Measurements from ENCODE around the gene EPHX1.
"Not testable (repeated sequence)": the region's sequence is repeated elsewhere in the genome, so short reads cannot be mapped to it uniquely, and the experiment has no call there.

EPHX1 gene

GRCh38 chr1:225880636-225881035, 70.7 kb downstream of the EPHX1 start:
- DNase-seq (ENCODE audit: low read depth in 1 of 2, low spot score in 1 of 2): no peak

DNA sequence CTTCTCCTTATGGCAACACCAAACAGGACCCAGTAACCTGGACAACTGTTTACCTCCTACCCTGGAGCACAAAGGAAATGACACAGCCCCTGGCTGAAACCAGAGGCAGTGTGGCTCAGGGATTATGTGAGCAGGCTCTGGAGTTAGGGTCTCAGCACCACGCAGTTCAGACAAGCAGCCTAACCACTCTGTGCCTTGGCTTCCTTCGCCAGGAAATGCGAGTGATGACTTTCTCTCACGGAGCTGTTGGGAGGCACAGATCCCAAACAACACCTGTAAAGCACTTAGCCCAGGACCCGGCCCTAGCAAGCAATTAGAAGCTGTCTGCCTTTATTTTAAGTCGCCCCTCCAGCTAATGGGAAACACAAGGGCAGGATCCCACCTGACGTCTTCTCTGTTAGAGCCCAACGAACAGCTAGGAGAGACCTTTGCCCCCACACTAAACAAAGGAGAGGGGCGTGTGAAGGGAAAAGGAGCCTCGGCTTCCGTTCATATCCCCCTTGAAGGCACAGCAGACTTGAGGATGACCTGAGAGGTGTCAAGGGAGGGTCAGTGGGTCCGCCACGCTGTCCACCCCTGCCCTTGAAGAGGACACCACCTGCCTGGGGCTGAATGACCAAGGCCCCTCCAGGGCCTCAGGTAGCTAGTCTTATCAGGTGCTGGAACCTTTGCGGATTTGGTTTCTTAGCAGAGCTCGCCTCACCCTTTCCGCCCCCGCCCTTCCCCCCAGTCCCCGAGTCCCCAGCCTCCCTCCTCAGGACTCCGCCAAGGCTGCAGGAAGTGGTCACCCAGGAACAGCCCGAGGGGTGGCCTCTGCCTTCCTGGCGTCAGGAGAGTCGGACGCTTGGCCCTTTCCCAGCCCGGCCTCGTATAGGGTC, 71.4 kb downstream of the EPHX1 start:
- DNase-seq (ENCODE audit: low read depth in 1 of 2, low spot score in 1 of 2): peak in 1 of 2 donors; percentile 41

GRCh38 chr1:225881959-225882693, 72.2 kb downstream of the EPHX1 start, which contains the start of gene TMEM63A:
Gene TMEM63A (minus strand): TSS chr1:225882380. CDS start chr1:225877580, 4,800 bp downstream.
- DNase-seq (ENCODE audit: low read depth in 1 of 2, low spot score in 1 of 2): peak; percentile 80 to 82

GRCh38 chr1:225882694-225883615, 73.0 kb downstream of the EPHX1 start:
- DNase-seq (ENCODE audit: low read depth in 1 of 2, low spot score in 1 of 2): no peak

DNA sequence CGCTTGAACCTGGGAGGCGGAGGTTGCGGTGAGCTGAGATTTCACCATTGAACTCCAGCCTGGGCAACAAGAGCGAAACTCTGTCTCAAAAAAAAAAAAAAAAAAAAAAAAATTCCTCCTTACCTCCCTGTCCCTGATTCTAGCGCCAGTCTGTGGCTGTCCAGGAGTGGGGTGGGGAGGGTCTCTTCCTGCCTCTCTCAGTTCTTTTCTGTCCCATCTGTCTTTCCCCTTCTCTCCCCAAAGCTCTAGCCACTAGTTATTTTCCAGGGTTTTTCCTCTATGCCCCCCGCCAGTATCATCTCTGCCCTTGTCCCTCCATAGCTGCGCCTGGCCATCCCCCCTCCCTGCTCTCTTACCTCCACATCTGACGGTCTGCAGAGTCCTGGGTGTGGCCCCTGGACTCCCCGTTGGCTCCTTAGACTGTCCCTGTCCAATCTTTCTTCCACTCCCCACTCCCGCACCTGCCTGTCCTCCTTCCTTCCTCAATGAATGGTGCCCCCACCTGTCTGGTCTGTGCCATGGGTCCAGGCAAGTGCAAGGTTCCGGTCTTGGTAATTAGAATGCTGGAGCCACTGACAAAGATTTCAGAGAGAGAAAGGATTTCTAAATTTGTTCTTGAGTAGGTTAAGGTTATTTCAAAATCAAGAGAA, 73.8 kb downstream of the EPHX1 start:
- no peak for DNase-seq (ENCODE audit: low read depth in 1 of 2, low spot score in 1 of 2)

GRCh38 chr1:225885336-225885735, 75.4 kb downstream of the EPHX1 start:
- no peak for DNase-seq (ENCODE audit: low read depth in 1 of 2, low spot score in 1 of 2)

- no peak for DNase-seq (ENCODE audit: low read depth in 1 of 2, low spot score in 1 of 2)
Observed at GRCh38 chr1:225886159-225887029, 76.5 kb downstream of the EPHX1 start.

DNA sequence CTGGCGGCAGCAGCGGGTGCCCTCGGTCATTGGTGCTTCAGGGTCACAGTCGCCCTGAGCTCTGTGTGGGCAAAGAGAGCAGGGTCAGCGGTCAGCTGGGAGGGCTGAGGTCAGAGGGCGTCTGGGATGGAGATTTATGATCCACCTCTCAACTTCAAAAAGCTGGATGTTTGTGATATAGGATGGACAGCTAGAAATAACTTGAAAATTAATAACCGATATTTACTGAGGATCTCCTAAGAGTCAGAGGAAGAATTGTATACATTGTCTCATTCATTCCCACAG, 77.0 kb downstream of the EPHX1 start:
- DNase-seq (ENCODE audit: low read depth in 1 of 2, low spot score in 1 of 2): no peak

GRCh38 chr1:225887554-225888288, 77.8 kb downstream of the EPHX1 start:
- not testable (repeated sequence) for DNase-seq (ENCODE audit: low read depth in 1 of 2, low spot score in 1 of 2)

- no peak for DNase-seq (ENCODE audit: low read depth in 1 of 2, low spot score in 1 of 2)
Observed at GRCh38 chr1:225888289-225888897, 78.5 kb downstream of the EPHX1 start.

GRCh38 chr1:225888898-225889601, 79.1 kb downstream of the EPHX1 start, which contains the start of gene LEFTY1:
Gene LEFTY1 (minus strand): TSS chr1:225889146. CDS start chr1:225889066, 80 bp downstream.
- DNase-seq (ENCODE audit: low read depth in 1 of 2, low spot score in 1 of 2): no peak

DNA sequence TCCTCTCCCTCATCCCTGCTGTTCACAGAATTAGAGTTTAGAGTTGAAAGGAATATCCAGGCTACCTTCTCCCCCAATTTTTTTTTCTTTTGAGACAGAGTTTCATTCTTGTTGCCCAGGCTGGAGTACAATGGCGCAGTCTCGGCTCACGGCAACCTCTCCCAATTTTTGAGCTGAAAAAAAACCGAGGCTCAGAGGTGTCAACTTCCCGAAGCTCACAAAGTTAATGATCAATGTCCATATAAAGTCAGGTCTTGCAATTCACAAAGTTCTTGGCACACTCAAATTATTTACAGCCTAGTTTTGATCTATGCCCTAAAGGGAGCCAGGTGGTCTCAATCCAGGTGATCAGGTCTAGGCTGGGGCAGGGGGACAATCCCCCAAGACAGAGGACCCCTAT, 79.8 kb downstream of the EPHX1 start:
- DNase-seq (ENCODE audit: low read depth in 1 of 2, low spot score in 1 of 2): no peak

DNA sequence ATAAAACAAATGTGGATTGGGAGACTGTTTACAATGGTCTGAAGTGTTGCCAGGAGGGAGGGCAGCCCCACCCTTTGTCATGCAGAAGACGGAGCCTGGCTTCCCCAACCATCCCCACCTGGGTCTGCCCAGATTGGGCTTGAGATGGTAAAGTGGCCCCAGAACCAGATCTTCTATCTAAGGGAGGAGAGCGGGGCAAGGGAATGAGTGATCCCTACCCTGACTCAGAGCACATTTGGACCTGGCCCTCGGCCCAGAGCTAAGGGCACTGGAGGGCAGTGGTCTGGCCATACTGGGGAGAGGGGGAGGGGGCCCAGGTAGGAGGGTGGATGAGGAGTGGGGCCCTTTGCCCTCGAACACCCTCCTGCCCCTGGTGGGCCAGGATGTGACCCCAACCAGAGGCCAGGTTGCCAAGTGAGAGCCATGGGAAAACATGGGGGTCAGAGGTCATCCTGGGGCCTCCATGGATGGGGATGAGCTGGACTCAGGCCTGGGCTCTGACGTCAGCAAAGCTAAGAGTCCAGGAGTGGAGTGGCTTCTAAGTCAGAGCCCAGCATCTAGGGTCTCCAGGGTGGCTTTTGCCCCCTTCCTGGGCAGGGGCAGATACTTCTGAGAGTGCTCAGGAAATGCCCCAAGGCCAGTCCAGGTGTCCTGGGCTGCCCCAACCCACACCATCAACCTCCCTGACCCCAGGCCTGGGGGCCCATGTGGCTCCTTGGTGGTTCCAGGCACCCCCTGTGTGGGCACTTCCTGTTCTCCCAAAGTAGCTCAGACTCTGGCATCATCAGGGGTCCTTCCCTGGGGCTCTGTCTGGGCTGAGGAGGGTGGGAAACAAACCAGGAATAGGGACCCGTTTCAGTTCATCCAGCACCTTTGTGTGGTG, 80.7 kb downstream of the EPHX1 start:
- DNase-seq (ENCODE audit: low read depth in 1 of 2, low spot score in 1 of 2): no peak

- no peak for DNase-seq (ENCODE audit: low read depth in 1 of 2, low spot score in 1 of 2)
Observed at GRCh38 chr1:225891229-225891972, 81.5 kb downstream of the EPHX1 start.

- no peak for DNase-seq (ENCODE audit: low read depth in 1 of 2, low spot score in 1 of 2)
Observed at GRCh38 chr1:225892307-225892706, 82.4 kb downstream of the EPHX1 start.

Measured in activated T-helper 1 cell treated with anti-CD3 and anti-CD28 coated beads, Interleukin-2, amount 50 U/mL, for 16 hours (primary cell).